ENCODE results near the gene UNC13C. TPM values are rescaled to one million over a fixed set of nuclear protein-coding genes. Genes with fewer than 3 reads are reported as not detected.

Gene UNC13C
- total and polyA plus RNA-seq, 10 of the 15 experiments (the other 5 are each of a cell fraction or from before 2014, with no cell fraction given), result 9.9 to 81.3 (median 25.0) TPM

DNA sequence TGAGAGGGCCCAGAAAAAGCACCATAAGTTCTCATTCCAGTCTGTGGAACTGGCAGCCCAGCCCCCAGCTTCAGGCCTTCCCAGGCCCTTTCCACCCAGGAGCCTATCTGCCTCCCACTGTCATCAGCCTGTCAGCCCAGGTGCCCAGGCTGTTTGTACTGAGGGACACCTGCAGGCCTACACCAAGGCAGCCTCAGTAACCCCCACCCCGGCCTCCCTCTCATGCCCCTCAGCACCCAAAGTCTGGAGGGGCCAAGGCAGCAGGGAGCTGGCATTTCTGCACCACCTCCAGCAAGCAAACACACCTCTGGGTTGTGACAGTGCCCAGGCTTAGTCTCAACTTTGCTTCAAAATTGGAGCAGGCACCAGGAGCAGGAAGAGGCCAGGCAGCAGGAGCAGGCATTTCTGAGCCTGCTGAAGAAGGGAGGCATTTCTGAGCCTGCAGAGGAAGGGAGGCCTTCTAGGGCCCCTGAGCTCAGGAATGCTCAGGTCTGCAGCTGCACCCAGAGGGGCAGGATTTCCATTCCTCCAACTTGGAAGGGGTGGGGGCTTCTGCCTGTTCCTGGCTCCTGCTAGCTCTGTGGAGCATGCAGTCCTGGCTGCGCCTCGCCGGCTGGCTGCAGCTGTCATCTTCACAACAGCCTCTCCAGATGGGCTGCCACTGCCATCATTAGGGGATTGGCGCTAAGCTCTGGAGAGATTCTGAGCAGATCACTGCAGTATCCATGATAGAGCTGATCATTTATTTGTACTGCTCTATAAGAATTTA lies 396.1 kb downstream of the UNC13C start:
- Histone ChIP-seq H4K20me1 (ENCODE audit: control insufficient read depth, insufficient read depth) (no peaks in the 10 kb centered on the region), H3K79me2 (ENCODE audit: control insufficient read depth, insufficient read depth, low read length) (no peaks in the 10 kb centered on the region), H3K4me2 (ENCODE audit: control insufficient read depth, insufficient read depth) (no peak overlapping the region), H2AFZ (ENCODE audit: control insufficient read depth, low read depth, low read length) (no peak overlapping the region), H3K9me3 (replicated peaks; ENCODE audit: control insufficient read depth, insufficient read depth, low read length) (no peaks in the 10 kb centered on the region; the same call in 2 of the 3 replicates), H3K27ac (ENCODE audit: control insufficient read depth, insufficient read depth) (no peak overlapping the region), H3K36me3 (ENCODE audit: control insufficient read depth in 2 of 2, insufficient read depth in 2 of 2, low read length in 1 of 2) (no peaks in the 10 kb centered on the region), H3K4me3 (no peak overlapping the region), H3K27me3 (replicated peaks in 1 of 2; ENCODE audit: control insufficient read depth in 2 of 2, insufficient read depth in 2 of 2, low read length in 1 of 2) (no peaks in the 10 kb centered on the region), H3K9ac (ENCODE audit: control insufficient read depth, insufficient read depth, low read length) (no peak overlapping the region), H3K4me1 (ENCODE audit: control insufficient read depth, insufficient read depth, low read length) (no peaks in the 10 kb centered on the region)
- intact Hi-C loops (cut with micrococcal nuclease; ENCODE audit: unreplicated experiment) (no loop called here), in situ Hi-C loops (cut with MboI) (no loop called here)
- TF ChIP-seq, protein P1, sequence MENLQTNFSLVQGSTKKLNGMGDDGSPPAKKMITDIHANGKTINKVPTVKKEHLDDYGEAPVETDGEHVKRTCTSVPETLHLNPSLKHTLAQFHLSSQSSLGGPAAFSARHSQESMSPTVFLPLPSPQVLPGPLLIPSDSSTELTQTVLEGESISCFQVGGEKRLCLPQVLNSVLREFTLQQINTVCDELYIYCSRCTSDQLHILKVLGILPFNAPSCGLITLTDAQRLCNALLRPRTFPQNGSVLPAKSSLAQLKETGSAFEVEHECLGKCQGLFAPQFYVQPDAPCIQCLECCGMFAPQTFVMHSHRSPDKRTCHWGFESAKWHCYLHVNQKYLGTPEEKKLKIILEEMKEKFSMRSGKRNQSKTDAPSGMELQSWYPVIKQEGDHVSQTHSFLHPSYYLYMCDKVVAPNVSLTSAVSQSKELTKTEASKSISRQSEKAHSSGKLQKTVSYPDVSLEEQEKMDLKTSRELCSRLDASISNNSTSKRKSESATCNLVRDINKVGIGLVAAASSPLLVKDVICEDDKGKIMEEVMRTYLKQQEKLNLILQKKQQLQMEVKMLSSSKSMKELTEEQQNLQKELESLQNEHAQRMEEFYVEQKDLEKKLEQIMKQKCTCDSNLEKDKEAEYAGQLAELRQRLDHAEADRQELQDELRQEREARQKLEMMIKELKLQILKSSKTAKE (IDR thresholded peaks at IDR 0.05; ENCODE audit: low read depth, poor library complexity, severe bottlenecking), result no peak
- TF ChIP-seq, protein P2, sequence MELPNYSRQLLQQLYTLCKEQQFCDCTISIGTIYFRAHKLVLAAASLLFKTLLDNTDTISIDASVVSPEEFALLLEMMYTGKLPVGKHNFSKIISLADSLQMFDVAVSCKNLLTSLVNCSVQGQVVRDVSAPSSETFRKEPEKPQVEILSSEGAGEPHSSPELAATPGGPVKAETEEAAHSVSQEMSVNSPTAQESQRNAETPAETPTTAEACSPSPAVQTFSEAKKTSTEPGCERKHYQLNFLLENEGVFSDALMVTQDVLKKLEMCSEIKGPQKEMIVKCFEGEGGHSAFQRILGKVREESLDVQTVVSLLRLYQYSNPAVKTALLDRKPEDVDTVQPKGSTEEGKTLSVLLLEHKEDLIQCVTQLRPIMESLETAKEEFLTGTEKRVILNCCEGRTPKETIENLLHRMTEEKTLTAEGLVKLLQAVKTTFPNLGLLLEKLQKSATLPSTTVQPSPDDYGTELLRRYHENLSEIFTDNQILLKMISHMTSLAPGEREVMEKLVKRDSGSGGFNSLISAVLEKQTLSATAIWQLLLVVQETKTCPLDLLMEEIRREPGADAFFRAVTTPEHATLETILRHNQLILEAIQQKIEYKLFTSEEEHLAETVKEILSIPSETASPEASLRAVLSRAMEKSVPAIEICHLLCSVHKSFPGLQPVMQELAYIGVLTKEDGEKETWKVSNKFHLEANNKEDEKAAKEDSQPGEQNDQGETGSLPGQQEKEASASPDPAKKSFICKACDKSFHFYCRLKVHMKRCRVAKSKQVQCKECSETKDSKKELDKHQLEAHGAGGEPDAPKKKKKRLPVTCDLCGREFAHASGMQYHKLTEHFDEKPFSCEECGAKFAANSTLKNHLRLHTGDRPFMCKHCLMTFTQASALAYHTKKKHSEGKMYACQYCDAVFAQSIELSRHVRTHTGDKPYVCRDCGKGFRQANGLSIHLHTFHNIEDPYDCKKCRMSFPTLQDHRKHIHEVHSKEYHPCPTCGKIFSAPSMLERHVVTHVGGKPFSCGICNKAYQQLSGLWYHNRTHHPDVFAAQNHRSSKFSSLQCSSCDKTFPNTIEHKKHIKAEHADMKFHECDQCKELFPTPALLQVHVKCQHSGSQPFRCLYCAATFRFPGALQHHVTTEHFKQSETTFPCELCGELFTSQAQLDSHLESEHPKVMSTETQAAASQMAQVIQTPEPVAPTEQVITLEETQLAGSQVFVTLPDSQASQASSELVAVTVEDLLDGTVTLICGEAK (IDR thresholded peaks at IDR 0.05; ENCODE audit: borderline replicate concordance), result no peak
- TF ChIP-seq ZNF207 (IDR thresholded peaks at IDR 0.05; ENCODE audit: borderline replicate concordance), result no peak
- no peak for TF ChIP-seq RUNX3 (IDR thresholded peaks at IDR 0.05; ENCODE audit: low read length)
- TF ChIP-seq KDM1A (IDR thresholded peaks at IDR 0.05; ENCODE audit: borderline replicate concordance), result no peak
- TF ChIP-seq, protein P3, sequence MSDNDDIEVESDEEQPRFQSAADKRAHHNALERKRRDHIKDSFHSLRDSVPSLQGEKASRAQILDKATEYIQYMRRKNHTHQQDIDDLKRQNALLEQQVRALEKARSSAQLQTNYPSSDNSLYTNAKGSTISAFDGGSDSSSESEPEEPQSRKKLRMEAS (IDR thresholded peaks at IDR 0.05; ENCODE audit: low read depth, low read length), result no peak
- no peak for TF ChIP-seq BACH1 (IDR thresholded peaks at IDR 0.05; ENCODE audit: borderline replicate concordance)
- TF ChIP-seq YY1 (IDR thresholded peaks at IDR 0.05; ENCODE audit: low read depth, low read length), result no peak
- TF ChIP-seq BHLHE40 (IDR thresholded peaks at IDR 0.05; ENCODE audit: borderline replicate concordance in 1 of 2, low read depth in 2 of 2, low read length in 1 of 2), result no peak
- TF ChIP-seq SUZ12 (IDR thresholded peaks at IDR 0.05; ENCODE audit: unreplicated experiment), result no peak
- no peak for TF ChIP-seq KAT2A (conservative IDR thresholded peaks at IDR 0.05; ENCODE audit: control insufficient read depth, low read depth, low read length)
- no peak for TF ChIP-seq PAX8 (IDR thresholded peaks at IDR 0.05)
- TF ChIP-seq RB1 (IDR thresholded peaks at IDR 0.05; ENCODE audit: borderline replicate concordance), result no peak
- POLR2A ChIA-PET, result no interaction called here
- no peak for ATAC-seq
- DNase-seq (ENCODE audit: low read depth, low spot score), result no peak
- CTCF ChIA-PET, result interaction anchor here (1.5 to 2.4 kb wide), 2 partner anchors 10 to 13 kb away, joined by 4 to 5 read pairs; no protein-coding TSS in a partner anchor
- WGBS (ENCODE audit: insufficient coverage, insufficient replicate concordance, low lambda C conversion rate, missing lambda C conversion rate), result 62% methylated on average over 5 of the region's 5 CpGs
- RAD21 ChIA-PET (ENCODE audit: unreplicated experiment), result no interaction called here
- SMC1A ChIA-PET (ENCODE audit: uncharacterized antibody, unreplicated experiment), result interaction anchor here (0.8 to 1.3 kb wide), 5 partner anchors 10 to 387 kb away, joined by 3 read pairs; no protein-coding TSS in a partner anchor
- FAIRE-seq, result no peak
- no TSS peak for BruUV-seq (replicated peaks)

Measured in GM12878 (cell line).